HG03571 (cell line): ENCODE results near the gene VPS37B.
"Not testable (repeated sequence)": the region's sequence is repeated elsewhere in the genome, so short reads cannot be mapped to it uniquely, and the experiment has no call there.

ENCODE experiments used
- ATAC-seq: cut with Tn5 transposase; IDR thresholded peaks from one replicate; pipeline ENCODE4 v1.9.1; 2021; ENCODE audit not compliant: unreplicated experiment

VPS37B gene

GRCh38 chr12:122884860-122885259 lies 11.1 kb downstream of the VPS37B start:
- ATAC-seq: no peak

- ATAC-seq: no peak
Measured at GRCh38 chr12:122884091-122884826, 11.7 kb downstream of the VPS37B start.

DNA sequence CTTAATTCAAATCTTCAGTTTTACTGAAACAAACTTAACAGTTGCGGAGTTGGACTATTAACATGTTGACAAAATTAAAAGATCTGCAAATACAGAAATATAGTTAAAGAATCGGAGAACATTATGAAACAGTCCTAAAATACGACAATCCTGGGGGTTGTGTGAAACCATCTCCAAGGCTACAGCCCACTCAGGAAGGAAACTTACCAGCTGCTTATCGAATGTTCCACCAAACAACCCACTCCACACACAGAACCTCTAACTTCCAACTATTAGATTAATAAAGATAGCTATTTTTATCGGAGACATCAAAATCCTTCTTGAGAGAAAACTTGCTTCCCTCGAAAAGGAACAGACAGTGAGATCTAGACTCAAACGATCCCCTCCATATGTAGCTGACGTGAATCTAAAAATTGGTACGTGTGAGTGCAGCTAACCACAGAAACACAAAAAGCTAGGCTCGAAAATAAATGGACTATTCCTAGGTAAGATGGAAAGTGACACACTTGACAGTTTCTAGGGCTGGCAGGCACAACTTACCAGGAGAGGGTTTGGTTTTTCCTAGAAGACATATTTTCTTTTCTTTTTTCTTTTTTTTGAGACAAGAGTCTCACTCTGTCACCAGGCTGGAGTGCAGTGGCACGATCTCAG lies 12.9 kb downstream of the VPS37B start:
- ATAC-seq: no peak

- no peak for ATAC-seq
Measured at GRCh38 chr12:122880668-122881067, 15.3 kb downstream of the VPS37B start.

GRCh38 chr12:122880155-122880667 lies 15.7 kb downstream of the VPS37B start:
- ATAC-seq: no peak

DNA sequence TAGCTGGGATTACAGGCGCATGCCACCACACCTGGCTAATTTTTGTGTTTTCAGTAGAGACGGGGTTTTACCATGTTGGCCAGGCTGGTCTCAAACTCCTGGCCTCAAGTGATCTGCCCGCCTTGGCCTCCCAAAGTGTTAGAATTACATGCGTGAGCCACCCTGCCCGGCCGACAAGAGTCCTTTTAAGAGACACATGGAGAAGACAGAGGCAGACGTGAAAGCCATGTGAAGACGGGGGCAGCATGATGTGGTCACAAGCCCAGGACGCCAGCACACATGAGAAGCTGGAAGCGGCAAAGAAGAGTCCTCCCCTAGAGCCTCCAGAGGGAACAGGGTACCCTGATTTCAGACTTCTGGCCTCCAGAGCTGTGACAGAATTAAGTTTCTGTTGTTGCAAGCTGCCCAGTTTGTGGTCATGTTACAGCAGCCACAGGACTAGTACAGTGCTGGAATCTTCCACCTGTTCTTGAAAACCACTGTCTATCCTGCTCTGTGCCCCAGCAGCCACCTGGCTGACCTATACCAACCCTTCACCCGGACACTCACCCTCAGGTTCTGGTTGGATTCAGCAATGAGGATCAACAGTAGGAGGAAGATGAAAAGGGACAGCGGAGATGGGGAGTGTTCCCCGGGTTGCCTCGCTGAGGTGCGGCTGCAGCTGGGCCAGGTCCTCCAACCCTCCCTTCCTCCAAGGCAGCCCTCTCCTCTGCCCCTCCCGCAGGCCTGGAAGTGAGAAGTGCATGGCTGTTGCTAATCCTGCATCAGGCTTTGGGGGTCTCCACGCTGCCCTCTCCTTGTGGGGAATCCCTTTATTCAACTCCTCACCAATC lies 16.9 kb downstream of the VPS37B start:
- ATAC-seq: no peak

DNA sequence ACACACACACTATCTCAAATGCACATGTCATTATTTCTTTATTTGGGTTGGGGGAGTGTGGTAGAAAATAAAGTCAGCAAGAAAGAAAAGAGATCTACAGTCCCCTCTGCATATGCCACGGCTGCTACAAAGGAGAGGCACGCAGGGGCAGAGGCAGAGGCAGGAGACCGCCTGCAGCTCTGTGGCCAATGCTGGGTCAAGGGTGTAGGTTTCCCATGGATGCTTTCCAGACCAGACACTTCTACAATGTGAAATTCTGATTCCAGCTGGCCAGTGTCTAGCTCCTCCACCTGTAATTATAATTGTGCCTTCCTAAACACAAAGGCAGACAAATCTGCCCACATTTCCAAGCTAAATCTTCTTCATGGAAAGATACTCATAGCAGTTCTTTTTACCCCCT lies 19.2 kb downstream of the VPS37B start:
- no peak for ATAC-seq

DNA sequence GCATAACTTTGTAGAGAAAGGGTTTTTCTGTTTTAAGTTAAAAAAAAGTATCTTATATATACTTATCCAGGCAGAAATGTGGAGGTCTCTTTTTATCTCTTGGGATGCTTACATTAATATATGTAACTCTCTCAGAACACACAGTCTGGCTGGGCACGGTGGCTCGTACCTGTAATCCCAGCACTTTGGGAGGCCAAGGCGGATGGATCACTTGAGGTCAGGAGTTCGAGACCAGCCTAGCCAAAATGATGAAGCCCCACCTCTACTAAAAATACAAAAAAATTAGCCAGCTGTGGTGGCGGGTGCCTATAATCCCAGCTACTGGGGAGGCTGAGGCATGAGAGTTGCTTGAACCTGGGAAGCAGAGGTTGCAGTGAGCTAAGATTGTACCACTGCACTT lies 19.6 kb downstream of the VPS37B start:
- ATAC-seq: not testable (repeated sequence)

GRCh38 chr12:122875590-122876220 lies 20.2 kb downstream of the VPS37B start:
- ATAC-seq: no peak

DNA sequence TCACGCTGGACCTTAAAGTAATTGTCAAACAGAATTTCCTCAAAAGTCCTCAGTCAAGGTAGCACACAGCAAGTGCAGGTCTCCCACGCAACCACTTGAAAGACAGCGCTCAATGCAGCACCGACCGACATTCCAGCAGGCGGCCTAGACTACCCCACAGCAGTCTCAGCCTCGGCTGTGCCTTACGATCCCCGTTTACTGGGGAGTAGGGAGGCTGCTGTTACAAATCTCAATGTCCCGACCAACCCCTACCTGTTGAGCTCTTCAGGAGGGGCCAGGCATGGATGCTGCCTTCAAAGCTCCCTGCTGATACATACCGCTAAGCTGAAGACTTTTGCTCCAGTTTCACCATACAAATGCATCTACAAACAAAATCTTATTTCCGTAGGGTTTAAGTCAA lies 21.8 kb downstream of the VPS37B start:
- ATAC-seq: no peak

DNA sequence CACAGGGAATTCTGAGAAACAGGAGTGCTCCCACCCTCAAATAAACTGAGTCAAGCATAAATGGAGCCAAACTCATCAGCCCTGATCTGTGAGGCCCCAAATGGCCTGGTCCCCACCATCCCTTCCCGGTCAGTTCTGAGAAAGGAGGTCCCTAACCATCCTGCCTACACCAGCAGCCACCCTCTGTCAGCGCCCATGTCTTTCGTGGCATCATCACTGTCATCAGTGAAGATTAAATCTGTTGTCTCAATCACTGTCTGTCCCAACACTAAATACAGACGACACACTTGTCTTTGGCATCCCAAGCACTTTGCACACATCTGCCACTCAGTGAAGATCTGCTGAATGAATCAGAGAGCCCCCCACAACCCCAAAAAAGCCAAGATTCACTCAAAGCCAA lies 22.4 kb downstream of the VPS37B start:
- ATAC-seq: no peak

DNA sequence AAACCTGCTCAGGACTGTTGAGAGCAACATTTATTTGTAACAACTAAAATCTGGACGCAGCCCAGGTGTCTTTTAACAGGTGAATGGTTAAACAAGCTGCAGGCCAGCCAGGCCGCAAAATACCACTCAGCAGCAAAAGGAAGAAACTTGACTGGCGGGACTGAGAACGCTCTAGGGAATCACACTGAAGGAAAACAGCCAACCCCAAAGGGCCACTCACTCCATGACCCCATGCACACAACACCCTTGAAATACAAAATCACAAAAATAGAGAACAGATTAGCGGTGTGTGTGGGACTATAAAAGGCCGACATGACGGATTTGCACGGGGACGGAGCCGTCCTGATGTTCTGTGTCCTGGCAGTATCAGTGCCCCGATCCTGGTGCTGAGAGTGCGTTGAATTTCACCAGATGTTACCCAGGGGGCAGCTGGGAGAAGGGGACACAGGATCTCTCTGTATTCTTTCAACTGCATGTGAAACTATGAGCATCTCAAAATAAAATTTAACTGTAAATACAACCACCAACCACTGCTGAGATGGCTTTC lies 23.0 kb downstream of the VPS37B start:
- no peak for ATAC-seq

GRCh38 chr12:122871851-122872780 lies 23.8 kb downstream of the VPS37B start:
- no peak for ATAC-seq

- no peak for ATAC-seq
Measured at GRCh38 chr12:122870867-122871664, 24.9 kb downstream of the VPS37B start.

DNA sequence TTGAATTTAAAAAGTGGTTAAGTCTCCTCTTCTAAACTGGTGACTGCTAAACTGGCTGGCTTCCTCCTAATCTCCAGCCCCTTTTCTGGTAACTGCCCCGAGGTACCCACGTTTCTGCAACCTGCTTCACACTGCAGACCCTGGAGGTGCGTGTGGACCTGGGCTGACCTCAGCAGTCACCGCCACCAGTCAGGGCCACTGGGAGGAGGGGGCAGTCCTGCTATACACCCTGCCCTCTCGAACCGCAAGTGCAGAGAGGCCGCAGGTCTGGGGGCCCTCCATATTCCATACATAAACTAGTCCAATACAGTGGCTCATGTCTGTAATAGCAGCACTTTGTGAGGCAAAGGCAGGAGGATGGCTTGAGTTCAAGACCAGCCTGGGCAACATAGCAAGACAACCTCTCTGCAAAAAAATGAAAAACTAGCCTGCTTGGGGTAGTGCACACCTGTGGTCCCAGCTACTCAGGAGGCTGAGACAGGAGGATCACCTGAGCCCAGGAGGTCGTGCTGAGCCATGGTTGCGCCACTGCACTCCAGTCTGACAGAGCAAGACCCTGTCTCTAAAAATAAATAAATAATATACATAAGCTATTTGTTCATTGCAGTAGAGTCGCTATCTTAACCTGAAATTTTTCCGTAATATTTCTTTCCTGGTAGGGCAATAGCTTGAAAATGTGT lies 25.6 kb downstream of the VPS37B start:
- ATAC-seq: no peak

DNA sequence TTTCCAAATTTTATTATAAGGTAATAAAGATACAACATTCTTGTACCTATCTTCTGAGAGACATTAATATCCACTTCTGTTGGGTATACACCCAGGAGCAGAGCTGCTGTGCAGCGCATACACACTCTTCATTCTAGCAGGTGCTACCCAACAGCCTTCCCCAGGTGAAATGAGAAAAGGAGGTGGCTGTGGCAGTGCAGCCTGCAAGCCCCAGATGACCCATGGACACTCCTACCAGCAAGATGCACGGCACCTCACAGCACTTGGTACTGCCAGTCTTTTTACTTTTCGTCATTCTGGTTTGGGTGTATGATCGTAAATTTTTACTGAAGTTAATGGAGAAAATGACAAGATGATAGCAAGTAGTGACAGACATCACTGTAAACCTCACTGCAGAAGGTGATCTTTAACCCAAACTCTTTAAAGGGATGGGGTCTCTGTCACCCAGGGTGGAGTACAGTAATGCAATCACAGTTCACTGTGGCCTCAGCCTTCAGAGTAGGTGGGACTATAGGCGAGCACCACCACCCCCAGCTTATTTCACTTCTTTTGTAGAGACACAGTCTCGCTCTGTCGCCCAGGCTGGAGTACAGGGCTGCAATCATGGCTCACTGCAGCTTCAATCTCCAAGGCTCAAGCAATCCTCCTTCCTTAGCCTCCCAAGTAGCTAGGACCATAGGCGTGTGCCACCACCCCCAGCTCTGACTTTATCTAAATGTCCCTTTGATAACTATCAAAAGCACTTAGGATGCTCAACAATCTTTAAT lies 26.5 kb downstream of the VPS37B start:
- no peak for ATAC-seq

DNA sequence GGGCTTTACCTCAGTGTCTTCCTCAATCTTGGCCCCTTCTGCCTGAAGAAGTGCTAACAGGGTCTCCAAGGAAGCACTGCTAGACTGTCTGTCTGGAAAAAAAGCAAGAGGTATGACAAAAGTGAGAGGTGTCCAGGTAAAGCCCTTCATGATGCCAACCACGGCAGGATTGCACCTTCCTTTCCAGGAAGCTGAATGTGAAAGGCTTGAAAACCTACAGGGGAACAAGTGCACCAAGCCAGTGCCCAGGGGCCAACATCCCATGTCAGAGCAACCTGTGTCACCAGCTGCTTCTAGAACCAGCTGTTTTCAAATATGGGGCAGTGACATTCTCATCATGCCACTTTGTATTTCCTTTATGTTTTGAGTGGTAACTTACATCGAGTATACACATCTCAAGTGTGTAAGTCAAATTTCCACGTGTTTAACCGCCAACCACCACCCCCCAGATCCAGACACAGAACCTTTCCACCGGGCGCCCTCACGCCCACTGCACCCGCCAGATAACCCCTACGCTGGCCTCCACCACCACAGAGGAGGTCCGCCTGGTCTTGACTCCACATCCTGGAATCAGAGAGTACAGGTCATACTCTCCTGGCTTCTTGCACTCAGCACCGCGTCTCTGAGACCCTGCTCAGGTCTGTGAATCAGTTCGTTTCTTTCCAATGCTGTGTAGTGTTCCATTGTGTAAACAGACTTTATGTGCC lies 27.3 kb downstream of the VPS37B start:
- no peak for ATAC-seq
